Right lobe of liver (tissue), 6 donors: Measurements from ENCODE around the gene CELA3B. TPM values are rescaled to one million over a fixed set of nuclear protein-coding genes. Genes with fewer than 3 reads are reported as not detected.

ENCODE experiments used
- ATAC-seq, 4 donors: fragments of 200-7000 bp; cut with Tn5 transposase; one replicate each; pipeline ENCODE4 v1.9.1; 2020; ENCODE audit warnings: mild to moderate bottlenecking in 4 of 4, moderate library complexity in 4 of 4
- DNase-seq, 3 donors: peaks; one replicate each; pipeline ENCODE4 v3.0.0-alpha.2; 2020
- H3K27ac ChIP-seq, 3 donors: fragments of 200-600 bp; one replicate each; pipeline ENCODE4 v1.8.0; 2022
- H3K27me3 ChIP-seq, 2 donors: fragments of 200-600 bp; one replicate each; pipeline ENCODE4 v1.8.0; 2022
- H3K36me3 ChIP-seq, 4 donors: fragments of 200-600 bp; sonication (generic) in 1 of 4; one replicate each; pipeline versions ENCODE4 v1.5.1 to v1.8.0; 2017 to 2022; ENCODE audit warnings: control low read depth in 1 of 4
- H3K4me1 ChIP-seq, 4 donors: fragments of 200-600 bp; sonication (generic) in 1 of 4; one replicate each; pipeline versions ENCODE4 v1.5.1 to v1.8.0; 2017 to 2022; ENCODE audit warnings: control low read depth in 1 of 4
- H3K4me3 ChIP-seq, 3 donors: fragments of 200-600 bp; one replicate each; pipeline ENCODE4 v1.8.0; 2022
- H3K9me3 ChIP-seq, 4 donors: fragments of 200-600 bp; sonication (generic) in 1 of 4; one replicate each; pipeline versions ENCODE4 v1.5.1 to v1.8.0; 2017 to 2022; ENCODE audit warnings: control low read depth in 1 of 4
- POLR2A ChIP-seq: fragments of 450-650 bp; IDR thresholded peaks from one replicate; pipeline ENCODE4 v1.6.1; 2017; ENCODE audit warnings: antibody characterized with exemption, mild to moderate bottlenecking
- WGBS: methylation state at CpG from one replicate; pipeline ENCODE4 v1.1.6; 2018; ENCODE audit warnings: low coverage, low lambda C conversion rate; ENCODE audit not compliant: insufficient coverage; ENCODE audit errors: missing lambda C conversion rate; 5-methylcytosine and 5-hydroxymethylcytosine counted together
- intact Hi-C, 2 donors: fragments of 100-400 bp; cut with DNase I; formaldehyde crosslinking; loops; one replicate each; pipeline versions ENCODE4 v1.11.2 to v1.14.1; 2022
- total RNA-seq, 6 experiments: library from RNA; depleted of rRNA in 2 of 6; stranded (reverse); fragments of >200 nt in 2 of 6; fragmentation: NEBNext Ultra II Directional in 3 of 6; extraction: Animal tissue kit (Norgen Biotek cat#: 25700) in 3 of 6; gene quantifications; one replicate each; pipeline versions ENCODE4 v1.1.0 to v1.2.4, GENCODE V29; 2016 to 2023
- TF ChIP-seq, protein P1 (sequence below), 4 donors: fragments of 200-600 bp in 3 of 4; fragments of 450-650 bp in 1 of 4; IDR thresholded peaks; one replicate each; pipeline versions ENCODE4 v1.5.1 to v1.8.0; 2016 to 2022; ENCODE audit warnings: antibody characterized with exemption in 4 of 4, mild to moderate bottlenecking in 2 of 4
- donor health status: DM: no; HTN: yes; CAD: no.
- donor health status: DM: no; HTN: no; CAD: no.
- donor health status: DM: no; HTN: no; CAD: no.
- donor health status: DM: no; HTN: yes; CAD: no.
- donor health status: DM: no; HTN: yes; CAD: no.

CELA3B gene
- total RNA-seq, 6 experiments from 2014 or later: not detected

DNA sequence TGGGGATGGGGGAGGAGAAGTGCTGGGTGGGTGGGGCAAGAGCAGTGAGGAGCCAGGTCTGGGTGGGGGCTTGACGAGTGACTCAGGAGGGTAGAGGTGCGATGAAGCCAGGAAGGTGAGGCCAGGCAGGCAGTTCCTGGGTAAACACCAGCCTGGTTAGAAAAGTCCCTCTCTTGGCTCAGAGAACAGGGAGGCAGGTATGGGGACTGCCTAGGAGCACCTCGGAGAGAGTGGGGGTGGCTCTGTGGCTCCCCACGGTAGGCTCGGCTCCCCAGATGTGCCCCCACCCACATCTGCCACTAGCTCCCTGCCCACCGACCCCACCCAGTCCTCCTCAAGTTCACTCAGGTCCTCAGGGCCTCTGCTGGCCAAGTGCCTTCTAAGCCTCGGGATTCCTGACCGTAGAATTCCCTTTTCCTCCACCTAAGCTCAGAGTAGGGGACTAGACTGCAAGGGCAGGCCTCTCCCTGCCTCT is 40.9 kb upstream of the CELA3B start:
- 20% methylated on average over 1 of the region's 8 CpGs for WGBS
- no peak for DNase-seq
- no peak for ATAC-seq

DNA sequence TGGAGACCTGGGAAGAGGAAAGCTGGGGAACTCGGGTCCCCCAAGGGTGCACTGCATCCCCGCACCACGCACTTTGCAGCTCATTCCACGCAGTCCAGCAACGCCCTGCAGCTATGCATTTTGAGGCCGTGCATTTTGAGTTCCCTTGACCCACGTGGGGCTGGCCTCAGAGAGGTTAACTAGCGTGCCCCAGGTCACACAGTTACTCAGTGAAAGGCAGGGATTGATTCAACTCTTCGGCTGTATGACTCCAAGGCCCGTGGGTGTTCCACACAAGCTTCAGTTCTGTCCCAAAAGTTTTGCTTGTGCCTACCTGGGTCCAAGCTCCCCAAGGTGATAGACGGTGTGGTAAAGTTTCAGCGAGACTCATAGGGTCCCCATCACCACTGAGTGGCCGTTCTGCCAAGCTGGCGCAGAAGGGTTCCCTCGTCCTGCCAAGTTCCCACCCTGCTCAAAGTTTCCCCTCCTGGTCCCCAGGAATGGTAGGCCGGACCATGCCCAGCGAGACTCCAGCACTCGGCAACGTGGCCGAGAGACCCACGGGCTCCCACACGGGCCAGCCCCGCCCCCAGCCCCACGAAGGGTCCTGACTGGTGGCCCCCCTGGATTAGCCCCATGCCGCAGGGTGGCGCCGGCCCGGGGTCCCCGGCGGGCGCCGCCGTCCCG is 40.3 kb upstream of the CELA3B start:
- ATAC-seq (no peak), DNase-seq (no peak)
- peak overlapping the region; percentile 50 to 58 (median 53) for H3K4me3 ChIP-seq
- 43% methylated on average over 7 of the region's 34 CpGs for WGBS
- H3K27ac ChIP-seq: peak overlapping the region in 1 of 3 donors; percentile 40
- H3K9me3 ChIP-seq: no peaks in the 10 kb centered on the region
- H3K4me1 ChIP-seq: peaks cover 0 to 4% (median 0%) of the 10 kb centered on the region in 4 donors
- H3K36me3 ChIP-seq: no peaks in the 10 kb centered on the region
- H3K27me3 ChIP-seq: no peaks in the 10 kb centered on the region
- no peak for TF ChIP-seq POLR2A
- TF ChIP-seq, protein P1, sequence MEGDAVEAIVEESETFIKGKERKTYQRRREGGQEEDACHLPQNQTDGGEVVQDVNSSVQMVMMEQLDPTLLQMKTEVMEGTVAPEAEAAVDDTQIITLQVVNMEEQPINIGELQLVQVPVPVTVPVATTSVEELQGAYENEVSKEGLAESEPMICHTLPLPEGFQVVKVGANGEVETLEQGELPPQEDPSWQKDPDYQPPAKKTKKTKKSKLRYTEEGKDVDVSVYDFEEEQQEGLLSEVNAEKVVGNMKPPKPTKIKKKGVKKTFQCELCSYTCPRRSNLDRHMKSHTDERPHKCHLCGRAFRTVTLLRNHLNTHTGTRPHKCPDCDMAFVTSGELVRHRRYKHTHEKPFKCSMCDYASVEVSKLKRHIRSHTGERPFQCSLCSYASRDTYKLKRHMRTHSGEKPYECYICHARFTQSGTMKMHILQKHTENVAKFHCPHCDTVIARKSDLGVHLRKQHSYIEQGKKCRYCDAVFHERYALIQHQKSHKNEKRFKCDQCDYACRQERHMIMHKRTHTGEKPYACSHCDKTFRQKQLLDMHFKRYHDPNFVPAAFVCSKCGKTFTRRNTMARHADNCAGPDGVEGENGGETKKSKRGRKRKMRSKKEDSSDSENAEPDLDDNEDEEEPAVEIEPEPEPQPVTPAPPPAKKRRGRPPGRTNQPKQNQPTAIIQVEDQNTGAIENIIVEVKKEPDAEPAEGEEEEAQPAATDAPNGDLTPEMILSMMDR (IDR thresholded peaks at IDR 0.05): no peak
- intact Hi-C loops: no loop called here

More for the DNA sequence above, 40.9 kb upstream of the CELA3B start:
- Histone ChIP-seq H3K4me3 (peak overlapping the region; percentile 50 to 58 (median 53)), H3K27ac (peak overlapping the region in 1 of 3 donors; percentile 13), H3K36me3 (no peaks in the 10 kb centered on the region), H3K27me3 (no peaks in the 10 kb centered on the region), H3K9me3 (no peaks in the 10 kb centered on the region), H3K4me1 (peaks cover 0 to 4% (median 0%) of the 10 kb centered on the region in 4 donors)
- intact Hi-C loops: no loop called here
- TF ChIP-seq POLR2A: no peak
- TF ChIP-seq, protein P1 (IDR thresholded peaks at IDR 0.05): no peak

DNA sequence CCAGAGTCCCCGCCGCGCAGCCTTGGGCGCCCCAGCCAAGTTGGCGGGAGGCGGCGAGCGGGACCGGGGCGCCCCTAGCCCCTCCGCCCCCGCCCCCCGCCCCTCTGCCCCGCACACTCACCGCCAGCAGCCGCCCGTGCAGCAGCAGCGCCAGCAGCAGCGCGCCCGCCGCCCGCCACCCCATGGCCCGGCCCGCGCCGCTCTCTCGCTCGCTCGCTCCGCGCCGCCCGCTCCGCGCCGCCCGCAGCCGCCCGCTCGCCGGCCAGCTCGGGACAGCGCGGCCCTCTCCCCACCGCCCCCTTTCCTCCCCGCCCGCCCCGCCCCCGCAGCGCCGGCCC is 39.8 kb upstream of the CELA3B start, which contains the start of gene HSPG2:
HSPG2 (minus strand) TSS at position 277 of the 338 bp plus-strand sequence; CDS start at position 184, 93 bp downstream.
- intact Hi-C loops: no loop called here

DNA sequence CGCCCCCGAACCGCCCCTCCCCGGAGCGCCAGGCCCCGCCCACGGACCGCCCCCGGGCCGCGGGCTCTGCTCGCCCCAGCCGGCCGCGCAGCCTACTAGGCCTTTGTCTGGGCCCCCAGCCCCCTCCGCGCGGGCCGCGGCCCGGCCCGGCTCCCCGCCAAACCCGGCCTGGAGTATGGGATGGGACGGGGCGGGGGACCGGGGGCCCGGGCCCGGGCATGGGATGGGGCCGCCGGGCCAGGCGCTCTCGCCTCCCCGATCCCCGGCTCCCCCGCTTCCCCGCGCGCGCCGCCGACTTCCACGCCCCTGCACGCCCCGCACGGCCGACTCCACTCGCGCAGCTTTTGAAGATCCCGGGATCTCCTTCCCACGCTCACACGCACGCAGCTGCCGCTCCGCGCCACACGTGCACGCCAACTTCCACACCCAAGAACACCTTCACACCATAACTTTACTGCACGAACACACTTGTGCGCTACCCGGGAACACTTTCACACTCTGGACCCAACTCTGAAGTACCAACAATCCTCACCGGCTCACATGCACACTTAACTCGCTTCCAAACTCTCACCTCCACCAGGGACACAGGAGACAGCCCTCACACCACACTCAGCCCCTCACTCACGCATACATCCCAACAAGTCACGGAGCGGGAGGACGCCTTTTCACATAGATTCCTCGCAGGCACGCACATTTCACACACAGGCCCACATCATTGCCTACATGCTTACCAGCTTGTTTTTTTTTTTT is 39.3 kb upstream of the CELA3B start:
- intact Hi-C loops: no loop called here
- H3K36me3 ChIP-seq: no peaks in the 10 kb centered on the region
- TF ChIP-seq, protein P1 (IDR thresholded peaks at IDR 0.05): no peak
- peak; percentile 52 for TF ChIP-seq POLR2A

More for the DNA sequence above, 39.8 kb upstream of the CELA3B start, which contains the start of gene HSPG2:
- H3K4me1 ChIP-seq: peaks cover 0 to 4% (median 0%) of the 10 kb centered on the region in 4 donors
- WGBS: 0% methylated on average over 4 of the region's 52 CpGs
- H3K4me3 ChIP-seq: peak within 1 kb of the TSS; percentile 50 to 58 (median 57)
- ATAC-seq (no peak), DNase-seq (no peak)
- H3K27me3 ChIP-seq: no peaks in the 10 kb centered on the region
- peak within 1 kb of the TSS in 1 of 3 donors; percentile 40 for H3K27ac ChIP-seq
- no peaks in the 10 kb centered on the region for H3K9me3 ChIP-seq
- TF ChIP-seq POLR2A: no peak
- TF ChIP-seq, protein P1 (IDR thresholded peaks at IDR 0.05): no peak
- H3K36me3 ChIP-seq: no peaks in the 10 kb centered on the region

More for the DNA sequence above, 39.3 kb upstream of the CELA3B start:
- H3K4me3 ChIP-seq: peak overlapping the region; percentile 49 to 58 (median 57)
- no peaks in the 10 kb centered on the region for H3K27me3 ChIP-seq
- DNase-seq (peak; percentile 87 to 89 (median 87)), ATAC-seq (peak; percentile 82 to 94 (median 88))
- WGBS: 31% methylated on average over 17 of the region's 69 CpGs
- H3K27ac ChIP-seq: peak overlapping the region in 1 of 3 donors; percentile 33
- H3K4me1 ChIP-seq: peaks cover 0 to 4% (median 0%) of the 10 kb centered on the region in 4 donors
- H3K9me3 ChIP-seq: no peaks in the 10 kb centered on the region
